ENCODE measurements around the gene MEGF11.

Gene MEGF11

GRCh38 chr15:66047321-66048024 lies 206.1 kb downstream of the MEGF11 start:
- H3K4me1 ChIP-seq: no peaks in the 10 kb centered on the region
- H3K4me3 ChIP-seq: no peak overlapping the region
- in situ Hi-C loops (cut with MboI; ENCODE audit: low sequenced_read_pairs): no loop called here
- H3K27me3 ChIP-seq (ENCODE audit: low read depth): peaks cover 39% of the 10 kb centered on the region
- no peaks in the 10 kb centered on the region for H3K9me3 ChIP-seq
- H3K36me3 ChIP-seq (replicated peaks): no peaks in the 10 kb centered on the region
- DNase-seq (ENCODE audit: low spot score in 2 of 2): no peak

DNA sequence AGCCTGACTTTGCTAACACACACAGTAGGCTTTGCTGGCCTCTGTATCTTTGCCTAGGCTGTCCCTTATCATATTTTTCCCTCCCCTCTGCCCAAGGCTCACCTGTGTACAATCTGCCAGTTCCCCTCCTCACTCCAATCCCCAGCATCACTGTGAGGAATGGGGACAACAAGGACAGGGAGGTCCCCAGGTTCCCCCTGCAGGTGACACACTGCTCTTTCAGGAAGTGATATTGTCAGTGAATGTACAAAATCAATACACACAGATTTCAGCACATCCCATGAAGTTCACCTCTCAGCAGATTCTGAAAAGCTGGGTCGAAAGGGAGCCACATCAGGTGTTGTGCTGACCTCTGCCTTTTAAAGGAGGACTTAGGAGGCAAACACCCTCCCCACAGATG lies 206.8 kb downstream of the MEGF11 start:
- no peak for DNase-seq (ENCODE audit: low spot score in 2 of 2)
- no peaks in the 10 kb centered on the region for H3K4me1 ChIP-seq
- H3K9me3 ChIP-seq: no peaks in the 10 kb centered on the region
- in situ Hi-C loops (cut with MboI; ENCODE audit: low sequenced_read_pairs): no loop called here
- peaks cover 36% of the 10 kb centered on the region for H3K27me3 ChIP-seq (ENCODE audit: low read depth)
- no peak overlapping the region for H3K4me3 ChIP-seq
- H3K36me3 ChIP-seq (replicated peaks): no peaks in the 10 kb centered on the region

DNA sequence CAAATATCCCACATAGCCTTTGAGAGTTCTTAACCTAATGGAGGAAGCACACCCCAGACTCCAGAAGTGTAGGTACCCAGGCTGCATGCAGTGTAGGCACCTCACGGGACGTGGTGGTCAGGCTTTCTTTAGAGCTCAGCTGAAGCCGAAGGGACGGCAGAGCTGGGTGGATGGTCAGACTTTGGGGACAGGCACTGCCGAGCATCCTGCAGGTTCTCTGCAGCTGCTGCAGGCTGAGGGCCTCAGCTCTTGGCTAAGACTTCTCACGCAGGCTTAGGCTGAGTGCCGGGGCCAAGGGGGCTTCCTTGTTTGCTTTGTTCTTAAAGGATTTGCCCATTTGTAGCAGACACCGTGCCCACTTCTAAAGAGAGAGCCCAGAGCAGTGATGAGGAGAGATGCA lies 207.2 kb downstream of the MEGF11 start:
- in situ Hi-C loops (cut with MboI; ENCODE audit: low sequenced_read_pairs): no loop called here
- H3K4me1 ChIP-seq: no peaks in the 10 kb centered on the region
- DNase-seq (ENCODE audit: low spot score in 2 of 2): no peak
- H3K36me3 ChIP-seq (replicated peaks): no peaks in the 10 kb centered on the region
- peaks cover 36% of the 10 kb centered on the region for H3K27me3 ChIP-seq (ENCODE audit: low read depth)
- no peak overlapping the region for H3K4me3 ChIP-seq
- H3K9me3 ChIP-seq: no peaks in the 10 kb centered on the region

GRCh38 chr15:66045542-66045941 lies 208.0 kb downstream of the MEGF11 start:
- no peak overlapping the region for H3K4me3 ChIP-seq
- in situ Hi-C loops (cut with MboI; ENCODE audit: low sequenced_read_pairs): no loop called here

GRCh38 chr15:66044837-66045236 lies 208.7 kb downstream of the MEGF11 start:
- no peaks in the 10 kb centered on the region for H3K9me3 ChIP-seq
- peaks cover 48% of the 10 kb centered on the region for H3K27me3 ChIP-seq (ENCODE audit: low read depth)
- no peaks in the 10 kb centered on the region for H3K4me1 ChIP-seq
- H3K4me3 ChIP-seq: no peak overlapping the region
- DNase-seq (ENCODE audit: low spot score in 2 of 2): no peak
- no peaks in the 10 kb centered on the region for H3K36me3 ChIP-seq (replicated peaks)
- in situ Hi-C loops (cut with MboI; ENCODE audit: low sequenced_read_pairs): no loop called here

More at GRCh38 chr15:66045542-66045941, 208.0 kb downstream of the MEGF11 start:
- Histone ChIP-seq H3K27me3 (ENCODE audit: low read depth) (peaks cover 41% of the 10 kb centered on the region), H3K36me3 (replicated peaks) (no peaks in the 10 kb centered on the region), H3K4me1 (no peaks in the 10 kb centered on the region), H3K9me3 (no peaks in the 10 kb centered on the region)
- DNase-seq (ENCODE audit: low spot score in 2 of 2): no peak

GRCh38 chr15:66043264-66043663 lies 210.3 kb downstream of the MEGF11 start:
- Histone ChIP-seq H3K4me3 (no peak overlapping the region), H3K27me3 (ENCODE audit: low read depth) (peaks cover 62% of the 10 kb centered on the region), H3K4me1 (no peaks in the 10 kb centered on the region), H3K36me3 (replicated peaks) (no peaks in the 10 kb centered on the region), H3K9me3 (no peaks in the 10 kb centered on the region; the same call in 1 of the 2 replicates)
- DNase-seq (ENCODE audit: low spot score in 2 of 2): no peak
- in situ Hi-C loops (cut with MboI; ENCODE audit: low sequenced_read_pairs): no loop called here

GRCh38 chr15:66042624-66043023 lies 210.9 kb downstream of the MEGF11 start:
- H3K36me3 ChIP-seq (replicated peaks): no peaks in the 10 kb centered on the region
- in situ Hi-C loops (cut with MboI; ENCODE audit: low sequenced_read_pairs): no loop called here
- no peaks in the 10 kb centered on the region for H3K4me1 ChIP-seq
- H3K9me3 ChIP-seq: no peaks in the 10 kb centered on the region; the same call in 1 of the 2 replicates
- no peak overlapping the region for H3K4me3 ChIP-seq
- no peak for DNase-seq (ENCODE audit: low spot score in 2 of 2)
- H3K27me3 ChIP-seq (ENCODE audit: low read depth): peaks cover 66% of the 10 kb centered on the region

DNA sequence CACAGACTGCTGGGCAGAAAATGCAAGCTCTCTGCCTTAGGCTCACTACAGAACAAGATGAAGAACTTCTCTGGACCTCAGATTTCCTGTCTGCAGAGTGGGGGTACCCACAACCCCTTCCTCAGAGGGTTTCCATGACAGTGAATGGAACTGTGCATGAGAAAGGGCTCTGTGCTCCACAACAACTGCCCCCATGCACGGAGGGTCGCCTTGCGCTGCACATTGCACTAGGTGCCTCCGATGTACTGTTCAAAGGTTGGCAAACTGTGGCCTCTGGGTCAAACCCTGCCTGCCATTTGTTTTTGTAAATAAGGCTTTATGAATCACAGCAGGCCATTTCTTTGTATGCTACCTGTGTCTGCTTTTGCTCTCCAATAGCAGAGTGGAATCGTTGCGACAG lies 212.3 kb downstream of the MEGF11 start:
- peaks cover 75% of the 10 kb centered on the region for H3K27me3 ChIP-seq (ENCODE audit: low read depth)

GRCh38 chr15:66040211-66040892 lies 213.2 kb downstream of the MEGF11 start:
- no peak overlapping the region for H3K4me3 ChIP-seq
- H3K27me3 ChIP-seq (ENCODE audit: low read depth): peaks cover 78% of the 10 kb centered on the region
- in situ Hi-C loops (cut with MboI; ENCODE audit: low sequenced_read_pairs): no loop called here
- no peaks in the 10 kb centered on the region; the same call in 1 of the 2 replicates for H3K9me3 ChIP-seq
- no peak for DNase-seq (ENCODE audit: low spot score in 2 of 2)
- no peaks in the 10 kb centered on the region for H3K4me1 ChIP-seq
- no peaks in the 10 kb centered on the region for H3K36me3 ChIP-seq (replicated peaks)

More for the DNA sequence above, 212.3 kb downstream of the MEGF11 start:
- no peaks in the 10 kb centered on the region for H3K4me1 ChIP-seq
- no peaks in the 10 kb centered on the region for H3K36me3 ChIP-seq (replicated peaks)
- no peak overlapping the region for H3K4me3 ChIP-seq
- no peak for DNase-seq (ENCODE audit: low spot score in 2 of 2)
- no peaks in the 10 kb centered on the region; the same call in 1 of the 2 replicates for H3K9me3 ChIP-seq
- in situ Hi-C loops (cut with MboI; ENCODE audit: low sequenced_read_pairs): no loop called here

DNA sequence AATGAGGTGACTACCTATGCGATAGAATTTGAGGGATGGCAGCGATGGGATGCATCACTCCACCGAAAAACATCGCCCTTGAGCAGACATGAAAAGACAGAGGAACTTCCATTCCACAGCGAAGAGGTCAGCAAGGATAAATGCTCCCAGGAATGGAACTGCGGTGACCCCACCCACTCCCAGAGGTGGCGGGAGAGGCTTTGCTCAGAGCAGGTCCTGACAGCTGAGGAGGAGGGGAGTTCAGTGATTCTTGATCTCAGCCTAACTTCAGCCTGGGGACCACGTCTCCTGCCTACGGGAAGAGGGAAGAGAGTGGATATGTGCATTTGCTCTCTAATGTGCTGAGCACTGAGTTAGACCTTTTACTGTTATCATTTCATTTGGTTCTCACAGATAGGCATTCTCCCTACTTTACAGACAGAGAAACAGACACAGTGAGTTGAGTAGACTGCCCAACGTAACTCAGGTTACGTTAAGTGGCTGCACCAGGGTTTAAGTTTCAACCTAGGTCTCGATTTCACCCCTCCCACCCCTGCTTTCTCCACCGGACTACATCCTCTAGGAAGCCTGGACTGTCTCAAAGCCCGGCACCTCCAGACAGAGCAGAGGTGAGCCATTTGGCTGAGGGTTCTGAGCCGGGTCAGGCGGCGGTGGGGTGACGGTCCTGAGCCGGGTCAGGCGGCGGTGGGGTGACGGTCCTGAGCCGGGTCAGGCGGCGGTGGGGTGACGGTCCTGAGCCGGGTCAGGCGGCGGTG lies 214.3 kb downstream of the MEGF11 start:
- DNase-seq (ENCODE audit: low spot score in 2 of 2): no peak
- Histone ChIP-seq H3K27me3 (ENCODE audit: low read depth) (peaks cover 82% of the 10 kb centered on the region), H3K9me3 (no peaks in the 10 kb centered on the region; the same call in 1 of the 2 replicates), H3K36me3 (replicated peaks) (no peaks in the 10 kb centered on the region), H3K4me3 (no peak overlapping the region), H3K4me1 (no peaks in the 10 kb centered on the region)
- in situ Hi-C loops (cut with MboI; ENCODE audit: low sequenced_read_pairs): no loop called here

- Histone ChIP-seq H3K27me3 (ENCODE audit: low read depth) (peaks cover 77% of the 10 kb centered on the region), H3K36me3 (replicated peaks) (no peaks in the 10 kb centered on the region), H3K4me1 (no peaks in the 10 kb centered on the region), H3K4me3 (no peak overlapping the region), H3K9me3 (peaks cover 2% of the 10 kb centered on the region; the same call in 1 of the 2 replicates)
- no peak for DNase-seq (ENCODE audit: low spot score in 2 of 2)
- in situ Hi-C loops (cut with MboI; ENCODE audit: low sequenced_read_pairs): no loop called here
Observed at GRCh38 chr15:66038387-66039116, 215.0 kb downstream of the MEGF11 start.

DNA sequence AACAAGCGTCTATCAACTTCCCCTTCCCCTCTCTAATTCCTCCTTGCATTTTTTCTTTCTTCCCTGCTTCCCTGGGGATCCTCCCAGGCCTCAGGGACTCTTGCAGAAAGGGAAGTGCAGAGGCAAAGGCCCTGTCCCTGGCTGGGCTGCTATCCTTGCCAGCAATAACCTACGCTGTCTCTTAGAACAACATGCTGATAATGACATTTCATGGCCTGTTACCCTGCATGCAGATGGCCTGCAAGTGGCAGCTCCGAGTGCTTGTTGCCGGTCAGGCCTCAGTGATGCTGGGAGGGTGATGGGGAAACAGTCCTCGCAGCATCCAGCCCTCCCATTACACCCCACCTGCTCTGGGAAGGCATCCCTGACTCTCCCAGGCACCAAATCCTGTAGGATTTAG lies 216.7 kb downstream of the MEGF11 start:
- in situ Hi-C loops (cut with MboI; ENCODE audit: low sequenced_read_pairs): no loop called here
- Histone ChIP-seq H3K4me1 (no peaks in the 10 kb centered on the region), H3K4me3 (no peak overlapping the region), H3K36me3 (replicated peaks) (no peaks in the 10 kb centered on the region), H3K9me3 (peaks cover 10% of the 10 kb centered on the region; the same call in 1 of the 2 replicates), H3K27me3 (ENCODE audit: low read depth) (peaks cover 68% of the 10 kb centered on the region)
- no peak for DNase-seq (ENCODE audit: low spot score in 2 of 2)

DNA sequence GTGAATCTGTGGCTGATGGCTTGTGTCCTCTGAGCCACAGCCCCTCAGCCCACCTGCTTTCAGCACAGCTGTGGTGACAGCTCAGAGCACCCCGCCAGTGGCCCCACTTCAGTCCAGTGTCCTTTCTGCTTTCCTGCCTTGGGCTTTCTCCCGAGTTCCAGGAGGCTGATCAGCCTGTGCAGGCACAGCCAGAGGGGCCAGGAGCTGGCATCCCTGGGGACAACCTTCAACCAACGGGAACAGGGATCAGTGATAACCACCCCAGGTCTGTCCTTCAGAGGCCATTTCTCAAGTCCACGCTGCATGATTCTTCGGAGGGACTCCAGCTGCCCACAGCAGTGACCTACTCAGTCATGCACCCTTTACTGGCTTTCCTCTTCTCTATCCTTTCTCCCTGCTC lies 217.6 kb downstream of the MEGF11 start:
- H3K36me3 ChIP-seq (replicated peaks): no peaks in the 10 kb centered on the region
- DNase-seq (ENCODE audit: low spot score in 2 of 2): no peak
- H3K4me1 ChIP-seq: no peaks in the 10 kb centered on the region
- peaks cover 11% of the 10 kb centered on the region; the same call in 1 of the 2 replicates for H3K9me3 ChIP-seq
- in situ Hi-C loops (cut with MboI; ENCODE audit: low sequenced_read_pairs): no loop called here
- H3K4me3 ChIP-seq: no peak overlapping the region
- peaks cover 67% of the 10 kb centered on the region for H3K27me3 ChIP-seq (ENCODE audit: low read depth)
